Amniotic epithelial cell (primary cell): ENCODE data around the gene HMGCS1.
"Not testable (repeated sequence)": the region's sequence is repeated elsewhere in the genome, so short reads cannot be mapped to it uniquely, and the experiment has no call there.

Experiments
- DNase-seq: peaks from one replicate; pipeline ENCODE4 v3.0.0-alpha.2; 2010; ENCODE audit warnings: low read depth

The HMGCS1 gene

DNA sequence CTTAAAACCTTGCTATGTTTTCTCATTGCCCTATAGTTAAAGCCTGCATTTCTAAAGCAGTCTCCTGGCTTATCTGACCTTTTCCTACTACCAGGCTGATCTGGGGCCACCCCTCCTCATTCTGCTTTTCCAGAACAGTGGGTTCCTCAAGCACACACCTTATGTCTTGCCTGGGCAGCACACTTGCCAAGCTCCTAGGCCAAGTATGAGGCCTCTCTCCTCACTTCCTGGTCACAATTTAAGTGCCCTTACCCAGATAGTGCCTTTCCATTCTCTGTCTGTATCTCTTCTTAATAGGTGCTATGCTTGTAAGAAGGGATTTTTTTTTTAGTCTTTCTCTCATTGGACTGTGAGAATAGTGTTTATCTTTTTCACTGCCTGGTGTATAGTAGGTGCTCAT, 39.7 kb downstream of the HMGCS1 start:
- no peak for DNase-seq

DNA sequence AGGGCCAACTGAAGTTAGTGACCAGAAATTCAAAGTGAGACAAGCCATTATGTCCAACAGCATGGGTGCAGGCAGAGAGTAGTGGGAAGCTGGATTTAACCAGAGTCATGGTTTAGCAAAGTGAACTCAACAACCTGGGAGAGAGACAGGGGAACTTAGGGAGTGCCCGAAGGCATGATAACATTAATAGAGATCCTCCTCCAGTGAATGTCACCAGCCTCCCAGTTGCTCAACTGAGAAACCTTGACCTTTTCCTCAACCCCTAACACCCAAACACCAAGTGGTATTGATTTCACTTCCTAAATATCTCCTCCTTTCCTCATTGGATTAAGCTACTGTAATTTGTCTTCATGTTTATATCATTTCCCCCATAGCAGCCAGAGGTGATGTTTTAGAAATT, 42.6 kb downstream of the HMGCS1 start:
- DNase-seq = no peak

DNA sequence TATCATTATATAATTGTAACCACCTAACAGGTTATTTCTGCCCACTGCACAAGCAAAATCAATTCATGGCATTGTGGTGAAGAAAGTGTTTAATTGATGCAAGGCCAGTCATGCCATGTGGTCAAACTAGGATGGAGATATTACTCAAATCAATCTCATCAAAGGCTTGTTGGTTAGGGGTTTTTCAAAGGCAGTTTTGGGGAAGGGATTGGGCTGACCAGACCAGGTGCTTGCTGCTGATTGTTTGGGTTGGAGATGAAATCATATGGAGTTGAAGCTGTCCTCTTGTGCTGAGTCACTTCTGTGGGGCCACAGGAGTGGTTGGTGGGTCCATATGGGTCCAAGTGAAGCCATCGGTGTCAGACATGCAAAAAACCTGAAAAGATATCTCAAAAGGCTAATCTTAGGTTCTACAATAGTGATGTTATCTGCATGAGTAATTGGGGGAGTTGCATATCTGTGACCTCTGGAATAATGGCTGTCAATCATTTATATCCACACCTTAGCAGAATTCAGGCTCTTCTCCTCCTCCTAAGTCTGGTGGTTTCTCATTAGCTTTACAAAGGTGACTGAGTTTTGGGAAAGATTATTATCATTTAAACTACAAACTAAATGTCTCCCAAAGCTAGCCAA, 44.9 kb downstream of the HMGCS1 start:
- DNase-seq = no peak

DNA sequence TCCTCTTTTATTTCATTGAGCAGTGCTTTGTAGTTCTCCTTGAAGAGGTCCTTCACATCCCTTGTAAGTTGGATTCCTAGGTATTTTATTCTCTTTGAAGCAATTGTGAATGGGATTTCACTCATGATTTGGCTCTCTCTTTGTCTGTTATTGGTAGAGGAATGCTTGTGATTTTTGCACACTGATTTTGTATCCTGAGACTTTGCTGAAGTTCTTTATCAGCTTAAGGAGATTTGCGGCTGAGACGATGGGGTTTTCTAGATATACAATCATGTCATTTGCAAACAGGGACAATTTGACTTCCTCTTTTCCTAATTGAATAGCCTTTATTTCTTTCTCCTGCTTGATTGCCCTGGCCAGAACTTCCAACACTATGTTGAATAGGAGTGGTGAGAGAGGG, 50.9 kb downstream of the HMGCS1 start:
- not testable (repeated sequence) for DNase-seq

DNA sequence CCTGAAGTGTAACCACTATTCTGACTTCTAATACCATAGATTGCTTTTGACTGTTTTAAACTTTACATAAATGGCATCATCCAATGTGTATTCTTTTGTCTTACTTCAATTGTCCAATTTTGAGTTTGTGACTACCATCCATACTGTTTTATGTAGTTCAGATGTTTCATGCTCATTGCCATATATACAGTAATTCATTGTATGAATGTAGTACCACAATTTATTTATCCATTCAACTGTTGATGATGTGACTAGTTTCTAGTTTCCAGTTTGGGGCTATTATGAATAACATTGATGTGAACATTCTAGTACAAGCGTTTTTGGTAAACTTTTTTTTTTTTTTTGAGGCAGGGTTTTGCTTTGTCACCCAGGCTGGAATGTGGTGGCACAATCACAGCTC, 55.1 kb downstream of the HMGCS1 start:
- no peak for DNase-seq

DNA sequence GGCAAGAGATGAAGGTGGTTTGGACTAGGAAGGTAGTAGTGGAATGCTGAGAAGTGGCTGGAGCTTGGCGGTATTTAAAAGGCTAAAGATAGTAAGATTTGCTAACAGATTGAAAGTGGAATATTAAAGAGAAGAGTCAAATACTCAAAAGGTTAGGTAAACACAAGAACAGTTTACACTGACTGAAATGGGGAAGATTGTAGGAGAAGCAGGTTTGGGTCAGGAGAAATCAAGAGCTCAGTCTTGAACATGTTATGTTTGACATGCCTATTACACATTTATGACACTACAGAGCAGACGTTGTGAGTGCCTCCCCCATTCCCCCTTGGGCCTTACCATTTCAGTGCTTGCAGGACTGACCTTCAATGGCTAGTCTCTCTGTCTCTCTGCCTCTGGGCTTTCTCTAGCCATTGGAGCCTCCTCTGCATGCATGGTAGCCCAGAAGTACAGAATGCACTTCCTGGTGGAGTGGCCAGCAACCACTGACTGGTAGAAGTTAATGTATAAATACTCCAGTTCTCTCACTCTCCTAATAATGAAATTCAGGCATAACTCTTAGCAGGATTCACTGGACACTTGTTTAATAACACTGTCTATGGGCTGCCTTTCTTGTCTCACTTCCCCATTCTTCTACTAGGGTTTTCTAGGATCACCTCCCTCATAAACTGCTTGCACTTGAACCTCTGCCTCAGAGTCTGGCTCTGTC, 56.8 kb downstream of the HMGCS1 start:
- no peak for DNase-seq

DNA sequence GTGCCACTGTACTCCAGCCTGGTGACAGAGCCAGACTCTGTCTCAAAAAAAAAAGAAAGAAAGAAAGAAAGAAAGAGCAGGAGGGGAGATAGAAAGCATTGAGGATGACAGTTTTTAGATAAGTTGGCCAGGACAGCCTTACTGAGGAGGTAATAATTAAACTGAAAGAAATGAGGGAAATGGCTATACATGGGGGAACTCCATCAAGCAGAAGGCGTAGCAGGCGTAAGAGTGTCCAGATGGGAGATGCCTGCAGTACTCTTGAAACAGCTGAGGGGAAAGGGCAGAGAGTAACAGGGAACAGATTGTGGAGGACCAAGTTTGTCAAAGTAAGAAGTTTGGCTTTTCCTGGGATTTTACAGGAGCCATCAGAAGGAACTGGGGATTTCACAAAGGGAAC, 57.5 kb downstream of the HMGCS1 start:
- no peak for DNase-seq

DNA sequence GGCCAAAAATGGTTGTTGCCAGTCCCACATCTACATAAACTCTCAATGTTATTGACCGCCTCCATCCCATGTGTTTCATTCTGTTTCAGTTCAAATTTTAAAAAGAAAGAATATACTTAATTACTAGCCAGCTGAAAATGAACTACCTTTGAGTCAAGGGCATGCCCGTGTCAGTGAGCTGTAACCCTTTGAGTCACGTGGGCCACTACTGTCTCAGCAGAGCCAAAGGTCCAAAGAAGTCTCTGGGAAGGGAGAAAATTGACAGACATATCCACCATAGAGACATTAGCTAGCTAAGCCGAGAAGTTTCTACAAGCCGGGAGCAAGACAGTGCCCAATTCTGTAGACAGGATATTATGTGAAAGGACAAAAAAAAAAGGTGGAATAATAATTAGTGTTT, 61.5 kb downstream of the HMGCS1 start:
- DNase-seq = no peak

DNA sequence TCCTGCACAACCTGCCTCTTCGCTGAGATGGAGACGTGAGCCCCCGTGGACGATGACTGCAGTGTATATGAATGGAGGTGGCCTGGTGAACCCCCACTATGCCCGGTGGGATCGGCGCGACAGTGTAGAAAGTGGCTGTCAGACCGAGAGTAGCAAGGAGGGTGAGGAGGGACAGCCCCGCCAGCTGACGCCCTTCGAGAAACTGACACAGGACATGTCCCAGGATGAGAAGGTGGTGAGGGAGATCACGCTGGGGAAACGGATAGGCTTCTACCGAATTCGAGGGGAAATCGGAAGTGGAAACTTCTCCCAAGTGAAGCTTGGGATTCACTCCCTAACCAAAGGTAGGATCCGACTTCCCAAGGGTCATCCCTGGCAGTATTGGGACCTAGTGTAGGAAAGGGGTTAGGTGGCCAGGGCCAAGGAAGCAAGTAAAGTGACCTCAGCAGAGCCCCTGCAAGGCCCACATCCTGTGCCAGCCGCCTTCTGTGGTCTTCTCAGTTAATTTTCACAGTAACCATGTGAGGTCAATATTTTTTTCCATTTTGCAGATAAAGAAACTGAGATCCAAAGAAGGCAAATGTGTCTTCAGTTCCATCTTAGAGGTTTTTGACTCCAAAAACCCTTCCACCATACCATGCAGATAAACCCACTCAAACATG, 67.4 kb downstream of the HMGCS1 start:
- DNase-seq = no peak

DNA sequence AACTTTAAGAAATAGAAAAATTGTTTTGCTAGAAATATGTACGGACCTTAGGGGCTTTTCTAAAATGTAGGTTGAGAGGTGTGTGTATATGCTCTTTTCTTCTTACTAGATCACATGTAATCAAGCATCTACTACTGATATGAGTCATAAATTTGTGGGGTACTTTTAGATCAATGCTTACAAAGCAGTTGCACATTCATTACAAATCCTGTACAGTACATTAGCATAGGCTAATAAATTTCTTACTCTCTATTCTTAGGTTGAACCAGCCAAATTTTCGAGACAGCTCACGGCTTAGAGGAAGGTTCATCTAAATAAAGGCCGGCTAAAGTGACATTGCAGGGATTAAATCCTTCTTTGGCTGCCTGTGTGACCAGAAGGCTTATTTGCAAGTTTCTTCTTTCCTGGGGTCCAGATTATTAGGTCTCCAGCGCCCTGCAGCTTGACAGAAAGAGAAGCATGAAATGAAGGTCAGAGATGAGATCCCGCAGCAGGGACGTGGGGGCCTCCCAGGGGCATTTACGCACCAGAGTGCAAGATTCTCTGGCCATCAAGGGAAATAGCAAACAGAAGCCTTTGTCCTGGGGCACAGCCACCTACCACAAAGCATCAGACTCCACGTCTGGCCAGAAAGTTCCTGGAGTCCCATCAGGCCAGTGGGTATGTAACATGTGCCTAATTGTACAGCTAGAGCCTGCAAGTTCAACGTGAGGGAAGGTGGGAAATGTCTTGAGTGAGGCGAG, 68.2 kb downstream of the HMGCS1 start:
- DNase-seq = no peak

DNA sequence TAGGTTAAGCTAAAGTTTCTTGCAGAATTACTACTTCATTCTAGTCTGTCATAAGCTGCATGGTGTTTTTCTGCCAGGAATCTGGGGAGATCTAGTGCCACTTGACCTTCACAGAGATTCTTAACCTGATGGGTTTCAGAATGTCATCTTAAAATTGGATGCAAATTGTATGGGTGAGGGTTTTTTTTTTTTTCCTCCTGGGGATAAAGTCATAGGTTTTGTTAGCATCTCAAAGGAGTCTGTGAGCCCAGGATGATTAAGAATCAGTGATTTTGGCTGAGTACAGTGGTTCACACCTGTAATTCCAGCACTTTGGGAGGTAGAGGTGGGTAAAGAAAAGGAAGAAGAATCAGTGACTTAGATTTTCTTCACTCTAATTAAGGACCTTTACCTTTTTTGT, 69.9 kb downstream of the HMGCS1 start:
- DNase-seq = no peak

DNA sequence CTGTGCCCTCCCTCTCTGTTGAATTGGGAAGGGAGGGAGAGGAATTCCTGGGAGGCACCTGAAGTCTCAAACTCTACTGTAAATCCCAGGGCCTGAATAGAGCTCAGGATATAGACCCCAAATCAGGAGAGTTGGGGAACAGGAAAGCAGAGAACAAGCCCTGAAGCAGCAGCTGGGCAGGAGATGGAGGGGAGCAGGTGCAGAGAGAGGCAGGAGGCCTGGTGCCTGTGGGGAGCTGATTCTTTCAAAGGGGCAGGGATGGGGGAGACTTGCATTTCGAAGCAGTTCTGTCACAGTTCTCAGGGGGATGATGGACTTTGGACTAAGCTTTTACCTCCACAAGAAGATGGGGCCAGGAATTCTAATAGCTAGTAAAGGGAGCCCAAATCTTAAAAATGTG, 71.0 kb downstream of the HMGCS1 start:
- DNase-seq = no peak
